ENCODE results near the gene ADISSP. TPM values are rescaled to one million over a fixed set of nuclear protein-coding genes. Genes with fewer than 3 reads are reported as not detected.

Gene ADISSP
- total and polyA plus RNA-seq, 2 donors (not counting 1 experiment from before 2014, with no cell fraction given) = 17.0 to 23.5 TPM

GRCh38 chr20:3813848-3814581 is 46.5 kb upstream of the ADISSP start:
- Histone ChIP-seq H3K27me3 (ENCODE audit: control insufficient read depth, insufficient read depth, low read length) (no peaks in the 10 kb centered on the region), H3K9ac (ENCODE audit: insufficient read depth, low read length) (no peak overlapping the region), H3K79me2 (ENCODE audit: control insufficient read depth, insufficient read depth, low read length) (peaks cover 5% of the 10 kb centered on the region), H3K4me1 (ENCODE audit: control insufficient read depth, extremely low read depth, insufficient read depth, low read length) (peaks cover 24% of the 10 kb centered on the region), H3K4me2 (ENCODE audit: extremely low read depth, insufficient read depth, low read length) (no peak overlapping the region), H4K20me1 (ENCODE audit: control insufficient read depth, extremely low read depth, insufficient read depth, low read length) (no peaks in the 10 kb centered on the region), H3K36me3 (ENCODE audit: control insufficient read depth, insufficient read depth, low read length) (no peaks in the 10 kb centered on the region), H3K9me3 (ENCODE audit: control insufficient read depth, insufficient read depth, low read depth, low read length) (no peaks in the 10 kb centered on the region), H3K4me3 (replicated peaks in 1 of 4; ENCODE audit: control extremely low read depth in 1 of 4, insufficient read depth in 1 of 4, low read depth in 3 of 4, low read length in 4 of 4) (no peak overlapping the region), H2AFZ (ENCODE audit: low read length) (no peak overlapping the region), H3K27ac (ENCODE audit: insufficient read depth, low read length) (no peak overlapping the region)
- DNase-seq (ENCODE audit: low read depth in 2 of 2) = no peak
- no peak for TF ChIP-seq EZH2 (IDR thresholded peaks at IDR 0.05; ENCODE audit: low read length, missing control alignments)
- no peak for TF ChIP-seq CTCF (conservative IDR thresholded peaks at IDR 0.05 in 1 of 2, IDR thresholded peaks at IDR 0.05 in 1 of 2; ENCODE audit: low read depth in 1 of 2, low read length in 2 of 2)

- H3K9me3 ChIP-seq (ENCODE audit: control insufficient read depth, insufficient read depth, low read depth, low read length) = no peaks in the 10 kb centered on the region
- TF ChIP-seq EZH2 (IDR thresholded peaks at IDR 0.05; ENCODE audit: low read length, missing control alignments) = no peak
- no peak for TF ChIP-seq CTCF (conservative IDR thresholded peaks at IDR 0.05 in 1 of 2, IDR thresholded peaks at IDR 0.05 in 1 of 2; ENCODE audit: low read depth in 1 of 2, low read length in 2 of 2)
- H3K4me1 ChIP-seq (ENCODE audit: control insufficient read depth, extremely low read depth, insufficient read depth, low read length) = peaks cover 25% of the 10 kb centered on the region
- no peaks in the 10 kb centered on the region for H3K36me3 ChIP-seq (ENCODE audit: control insufficient read depth, insufficient read depth, low read length)
- H3K4me3 ChIP-seq (replicated peaks in 1 of 4; ENCODE audit: control extremely low read depth in 1 of 4, insufficient read depth in 1 of 4, low read depth in 3 of 4, low read length in 4 of 4) = no peak overlapping the region
- H4K20me1 ChIP-seq (ENCODE audit: control insufficient read depth, extremely low read depth, insufficient read depth, low read length) = no peaks in the 10 kb centered on the region
- H3K27ac ChIP-seq (ENCODE audit: insufficient read depth, low read length) = no peak overlapping the region
- H2AFZ ChIP-seq (ENCODE audit: low read length) = no peak overlapping the region
- H3K27me3 ChIP-seq (ENCODE audit: control insufficient read depth, insufficient read depth, low read length) = no peaks in the 10 kb centered on the region
- H3K79me2 ChIP-seq (ENCODE audit: control insufficient read depth, insufficient read depth, low read length) = peaks cover 5% of the 10 kb centered on the region
- no peak overlapping the region for H3K9ac ChIP-seq (ENCODE audit: insufficient read depth, low read length)
- H3K4me2 ChIP-seq (ENCODE audit: extremely low read depth, insufficient read depth, low read length) = no peak overlapping the region
- DNase-seq (ENCODE audit: low read depth in 2 of 2) = no peak
These were observed 45.7 kb upstream of the ADISSP start for GRCh38 chr20:3812975-3813847.

GRCh38 chr20:3812259-3812681 is 44.7 kb upstream of the ADISSP start:
- no peaks in the 10 kb centered on the region for H3K36me3 ChIP-seq (ENCODE audit: control insufficient read depth, insufficient read depth, low read length)
- H3K79me2 ChIP-seq (ENCODE audit: control insufficient read depth, insufficient read depth, low read length) = peaks cover 5% of the 10 kb centered on the region
- no peak for TF ChIP-seq CTCF (conservative IDR thresholded peaks at IDR 0.05 in 1 of 2, IDR thresholded peaks at IDR 0.05 in 1 of 2; ENCODE audit: low read depth in 1 of 2, low read length in 2 of 2)
- TF ChIP-seq EZH2 (IDR thresholded peaks at IDR 0.05; ENCODE audit: low read length, missing control alignments) = no peak
- peak overlapping the region; percentile 96 for H3K27ac ChIP-seq (ENCODE audit: insufficient read depth, low read length)
- no peak for DNase-seq (ENCODE audit: low read depth in 2 of 2)
- H3K9me3 ChIP-seq (ENCODE audit: control insufficient read depth, insufficient read depth, low read depth, low read length) = no peaks in the 10 kb centered on the region
- peaks cover 30% of the 10 kb centered on the region for H3K4me1 ChIP-seq (ENCODE audit: control insufficient read depth, extremely low read depth, insufficient read depth, low read length)
- H3K27me3 ChIP-seq (ENCODE audit: control insufficient read depth, insufficient read depth, low read length) = no peaks in the 10 kb centered on the region
- H4K20me1 ChIP-seq (ENCODE audit: control insufficient read depth, extremely low read depth, insufficient read depth, low read length) = no peaks in the 10 kb centered on the region
- no peak overlapping the region for H3K4me3 ChIP-seq (replicated peaks in 1 of 4; ENCODE audit: control extremely low read depth in 1 of 4, insufficient read depth in 1 of 4, low read depth in 3 of 4, low read length in 4 of 4)
- H3K9ac ChIP-seq (ENCODE audit: insufficient read depth, low read length) = no peak overlapping the region
- H2AFZ ChIP-seq (ENCODE audit: low read length) = no peak overlapping the region
- no peak overlapping the region for H3K4me2 ChIP-seq (ENCODE audit: extremely low read depth, insufficient read depth, low read length)
